Neural cell (in vitro differentiated cells): ENCODE measurements around the gene SELENOO.

ENCODE experiments used
- EZH2 ChIP-seq: fragments of 200-600, 300-800 bp; shearing (Covaris generic), sonication (generic); IDR thresholded peaks from 2 replicates; pipeline ENCODE4 v1.6.1; 2014; ENCODE audit warnings: antibody characterized with exemption, low read length, borderline replicate concordance, mild to moderate bottlenecking; ENCODE audit not compliant: insufficient read depth, poor library complexity, severe bottlenecking
- POLR2AphosphoS5 ChIP-seq: IDR thresholded peaks from 2 replicates; pipeline ENCODE4 v1.6.1; 2012
- RAD21 ChIP-seq: fragments of 450-650 bp; conservative IDR thresholded peaks from 2 replicates; pipeline ENCODE4 v1.6.1; 2014; ENCODE audit warnings: antibody characterized with exemption, mild to moderate bottlenecking, moderate library complexity
- TF ChIP-seq, protein P1 (sequence below): fragments of 450-650 bp; IDR thresholded peaks from 2 replicates; pipeline ENCODE4 v1.5.1; 2014; ENCODE audit warnings: antibody characterized with exemption, mild to moderate bottlenecking, moderate library complexity; ENCODE audit not compliant: poor library complexity, severe bottlenecking

- TF ChIP-seq RAD21 (no peak), POLR2AphosphoS5 (no peak), EZH2 (no peak)
- TF ChIP-seq, protein P1, sequence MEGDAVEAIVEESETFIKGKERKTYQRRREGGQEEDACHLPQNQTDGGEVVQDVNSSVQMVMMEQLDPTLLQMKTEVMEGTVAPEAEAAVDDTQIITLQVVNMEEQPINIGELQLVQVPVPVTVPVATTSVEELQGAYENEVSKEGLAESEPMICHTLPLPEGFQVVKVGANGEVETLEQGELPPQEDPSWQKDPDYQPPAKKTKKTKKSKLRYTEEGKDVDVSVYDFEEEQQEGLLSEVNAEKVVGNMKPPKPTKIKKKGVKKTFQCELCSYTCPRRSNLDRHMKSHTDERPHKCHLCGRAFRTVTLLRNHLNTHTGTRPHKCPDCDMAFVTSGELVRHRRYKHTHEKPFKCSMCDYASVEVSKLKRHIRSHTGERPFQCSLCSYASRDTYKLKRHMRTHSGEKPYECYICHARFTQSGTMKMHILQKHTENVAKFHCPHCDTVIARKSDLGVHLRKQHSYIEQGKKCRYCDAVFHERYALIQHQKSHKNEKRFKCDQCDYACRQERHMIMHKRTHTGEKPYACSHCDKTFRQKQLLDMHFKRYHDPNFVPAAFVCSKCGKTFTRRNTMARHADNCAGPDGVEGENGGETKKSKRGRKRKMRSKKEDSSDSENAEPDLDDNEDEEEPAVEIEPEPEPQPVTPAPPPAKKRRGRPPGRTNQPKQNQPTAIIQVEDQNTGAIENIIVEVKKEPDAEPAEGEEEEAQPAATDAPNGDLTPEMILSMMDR, result no peak
Observed at GRCh38 chr22:50221410-50222300, 20.8 kb downstream of the SELENOO start.
